Endodermal cell (in vitro differentiated cells): ENCODE measurements around the gene FRMPD4. TPM values are rescaled to one million over a fixed set of nuclear protein-coding genes. Genes with fewer than 3 reads are reported as not detected.

Source experiments
- DNase-seq: peaks from one replicate; pipeline ENCODE4 v3.0.0-alpha.2; 2017
- H3K27ac ChIP-seq: 2 replicates; pipeline ENCODE4 v1.5.1; 2013; ENCODE audit warnings: mild to moderate bottlenecking, low read depth, low read length, moderate library complexity
- H3K27me3 ChIP-seq: 2 replicates; pipeline ENCODE4 v1.6.1; 2013; ENCODE audit warnings: mild to moderate bottlenecking, low read length, moderate library complexity; ENCODE audit not compliant: insufficient read depth, control insufficient read depth, poor library complexity, severe bottlenecking
- H3K36me3 ChIP-seq: 2 replicates; pipeline ENCODE4 v1.7.0; 2013; ENCODE audit warnings: mild to moderate bottlenecking, low read length, moderate library complexity; ENCODE audit not compliant: control insufficient read depth, insufficient read depth
- H3K4me1 ChIP-seq: one replicate; pipeline ENCODE4 v1.7.0; 2013; ENCODE audit warnings: low read length; ENCODE audit not compliant: control insufficient read depth, insufficient read depth
- H3K4me3 ChIP-seq: 2 replicates; pipeline ENCODE4 v1.5.1; 2013; ENCODE audit warnings: mild to moderate bottlenecking, low read length, moderate library complexity
- H3K9ac ChIP-seq: 2 replicates; pipeline ENCODE4 v1.6.1; 2013; ENCODE audit warnings: mild to moderate bottlenecking, low read length, moderate library complexity; ENCODE audit not compliant: poor library complexity, severe bottlenecking; ENCODE audit errors: extremely low read depth
- H3K9me3 ChIP-seq: 2 replicates; pipeline ENCODE4 v1.6.1; 2013; ENCODE audit warnings: mild to moderate bottlenecking, low read length, moderate library complexity; ENCODE audit not compliant: control insufficient read depth
- H3K27ac Mint-ChIP-seq: 2 replicates; pipeline ENCODE4 v1.8.0; 2020; ENCODE audit warnings: mixed read lengths
- H3K27me3 Mint-ChIP-seq: 2 replicates; pipeline ENCODE4 v1.8.0; 2021; ENCODE audit warnings: mild to moderate bottlenecking, mixed read lengths; ENCODE audit not compliant: insufficient read depth
- H3K36me3 Mint-ChIP-seq: 2 replicates; pipeline ENCODE4 v1.8.0; 2020; ENCODE audit warnings: low read depth, mixed read lengths
- H3K4me1 Mint-ChIP-seq: 2 replicates; pipeline ENCODE4 v1.8.0; 2020; ENCODE audit warnings: mixed read lengths
- H3K4me3 Mint-ChIP-seq: 2 replicates; pipeline ENCODE4 v1.8.0; 2020; ENCODE audit warnings: mild to moderate bottlenecking, moderate library complexity, mixed read lengths
- H3K9me3 Mint-ChIP-seq: 2 replicates; pipeline ENCODE4 v1.8.0; 2020; ENCODE audit warnings: mild to moderate bottlenecking, mixed read lengths
- WGBS, 2 experiments: methylation state at CpG; one replicate each; pipeline versions ENCODE4 v1.1.5 to v1.1.7; 2013; ENCODE audit warnings: missing lambda C conversion rate in 2 of 2, mixed read lengths in 1 of 2; ENCODE audit not compliant: insufficient coverage in 1 of 2, insufficient read length in 1 of 2; 5-methylcytosine and 5-hydroxymethylcytosine counted together
- total RNA-seq, 2 donors: library from RNA; stranded (reverse); fragmentation: NEBNext Ultra II Directional in 1 of 2; extraction: Animal tissue kit (Norgen Biotek cat#: 25700) in 1 of 2; gene quantifications; 2 replicates in 1 of 2; 3 replicates in 1 of 2; pipeline ENCODE4 v1.2.1, GENCODE V29; 2021
- TF ChIP-seq, protein P1 (sequence below): fragments of 200-600 bp; sonication (generic); conservative IDR thresholded peaks from 2 replicates; pipeline ENCODE4 v1.5.0; 2021; ENCODE audit warnings: antibody characterized with exemption, mild to moderate bottlenecking

Gene FRMPD4
- total RNA-seq, 2 donors from 2014 or later: 0.09 to 0.81 TPM

DNA sequence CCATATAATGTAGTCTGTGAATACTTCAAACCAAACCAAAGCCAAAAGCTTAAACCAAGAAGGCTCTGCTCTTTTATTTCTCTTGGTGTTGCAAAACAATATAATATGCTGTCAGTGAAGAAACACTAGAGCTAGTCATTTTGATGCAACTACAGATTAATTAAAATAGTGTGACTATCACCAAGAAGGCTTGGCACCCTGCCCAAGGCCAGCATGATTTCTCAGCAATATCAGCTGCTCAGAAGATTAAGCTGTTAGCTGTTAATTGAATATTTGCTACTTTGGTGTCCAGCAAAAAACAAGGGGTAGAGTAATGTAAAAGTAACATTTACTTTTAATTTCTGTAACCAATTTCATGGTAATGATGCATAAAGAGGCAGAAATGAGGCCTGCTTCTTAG, 548.1 kb downstream of the FRMPD4 start:
- DNase-seq: no peak
- no peaks in the 10 kb centered on the region for H3K27me3 ChIP-seq
- H3K27ac Mint-ChIP-seq: no peak overlapping the region
- no peaks in the 10 kb centered on the region for H3K4me1 ChIP-seq
- no peaks in the 10 kb centered on the region for H3K36me3 ChIP-seq
- H3K36me3 Mint-ChIP-seq: no peaks in the 10 kb centered on the region
- TF ChIP-seq, protein P1, sequence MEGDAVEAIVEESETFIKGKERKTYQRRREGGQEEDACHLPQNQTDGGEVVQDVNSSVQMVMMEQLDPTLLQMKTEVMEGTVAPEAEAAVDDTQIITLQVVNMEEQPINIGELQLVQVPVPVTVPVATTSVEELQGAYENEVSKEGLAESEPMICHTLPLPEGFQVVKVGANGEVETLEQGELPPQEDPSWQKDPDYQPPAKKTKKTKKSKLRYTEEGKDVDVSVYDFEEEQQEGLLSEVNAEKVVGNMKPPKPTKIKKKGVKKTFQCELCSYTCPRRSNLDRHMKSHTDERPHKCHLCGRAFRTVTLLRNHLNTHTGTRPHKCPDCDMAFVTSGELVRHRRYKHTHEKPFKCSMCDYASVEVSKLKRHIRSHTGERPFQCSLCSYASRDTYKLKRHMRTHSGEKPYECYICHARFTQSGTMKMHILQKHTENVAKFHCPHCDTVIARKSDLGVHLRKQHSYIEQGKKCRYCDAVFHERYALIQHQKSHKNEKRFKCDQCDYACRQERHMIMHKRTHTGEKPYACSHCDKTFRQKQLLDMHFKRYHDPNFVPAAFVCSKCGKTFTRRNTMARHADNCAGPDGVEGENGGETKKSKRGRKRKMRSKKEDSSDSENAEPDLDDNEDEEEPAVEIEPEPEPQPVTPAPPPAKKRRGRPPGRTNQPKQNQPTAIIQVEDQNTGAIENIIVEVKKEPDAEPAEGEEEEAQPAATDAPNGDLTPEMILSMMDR: no peak
- no peaks in the 10 kb centered on the region for H3K4me1 Mint-ChIP-seq
- peaks cover 41% of the 10 kb centered on the region for H3K9me3 Mint-ChIP-seq
- no peak overlapping the region for H3K4me3 ChIP-seq
- H3K4me3 Mint-ChIP-seq: no peak overlapping the region
- no peaks in the 10 kb centered on the region for H3K27me3 Mint-ChIP-seq
- H3K27ac ChIP-seq: no peak overlapping the region
- H3K9me3 ChIP-seq: no peaks in the 10 kb centered on the region
- no peak overlapping the region for H3K9ac ChIP-seq

DNA sequence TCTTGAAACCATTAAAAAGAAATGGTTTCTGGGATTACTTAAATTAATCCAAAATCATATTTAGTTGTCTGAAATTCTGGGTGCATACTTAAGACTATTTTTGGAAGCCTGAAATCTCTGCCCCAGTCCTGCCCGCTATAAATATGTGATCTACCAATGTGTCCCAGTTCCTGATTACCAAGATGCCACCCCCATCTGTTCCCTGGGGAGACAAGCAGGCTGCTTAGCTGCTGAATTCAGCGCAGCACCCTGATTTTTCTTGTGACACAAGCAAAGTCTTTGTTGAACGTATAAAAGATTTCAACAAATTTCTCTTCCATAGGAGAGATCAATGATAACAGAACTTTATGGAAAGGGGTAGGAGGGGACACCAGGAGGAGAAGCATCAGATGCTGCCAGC, 552.4 kb downstream of the FRMPD4 start:
- no peaks in the 10 kb centered on the region for H3K36me3 Mint-ChIP-seq
- Histone ChIP-seq H3K27me3 (no peaks in the 10 kb centered on the region), H3K9me3 (no peaks in the 10 kb centered on the region), H3K4me1 (no peaks in the 10 kb centered on the region), H3K27ac (no peak overlapping the region), H3K36me3 (no peaks in the 10 kb centered on the region), H3K4me3 (no peak overlapping the region), H3K9ac (no peak overlapping the region)
- H3K9me3 Mint-ChIP-seq: peaks cover 28% of the 10 kb centered on the region
- 95% methylated on average over 3 of the region's 3 CpGs; no CpG with 5 or more reads in 1 of the 2 experiments for WGBS, 2 experiments
- TF ChIP-seq, protein P1: no peak
- H3K27me3 Mint-ChIP-seq: no peaks in the 10 kb centered on the region
- no peak for DNase-seq
- no peak overlapping the region for H3K4me3 Mint-ChIP-seq
- no peak overlapping the region for H3K27ac Mint-ChIP-seq
- no peaks in the 10 kb centered on the region for H3K4me1 Mint-ChIP-seq

DNA sequence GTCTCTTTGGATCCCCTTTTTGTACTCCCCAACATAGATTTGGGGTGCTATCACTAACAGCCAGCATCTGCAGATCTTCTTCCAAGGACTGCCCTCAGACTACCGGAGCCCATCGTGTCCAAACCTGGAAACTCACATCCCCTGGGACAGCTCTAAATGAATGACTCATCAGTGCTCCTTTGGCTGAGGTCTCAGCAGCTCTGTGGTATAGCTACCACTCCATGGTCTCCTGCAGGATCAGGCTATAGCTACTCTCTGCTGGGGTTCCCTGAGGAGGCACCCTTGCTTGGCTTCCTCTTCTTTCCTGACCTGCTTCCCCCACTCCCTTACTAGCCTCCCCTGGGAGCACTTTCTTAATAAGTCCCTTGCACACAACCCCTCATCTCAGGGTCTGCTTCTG, 555.5 kb downstream of the FRMPD4 start:
- DNase-seq: no peak
- Histone ChIP-seq H3K4me3 (no peak overlapping the region), H3K9ac (no peak overlapping the region), H3K36me3 (no peaks in the 10 kb centered on the region), H3K9me3 (no peaks in the 10 kb centered on the region), H3K27ac (no peak overlapping the region), H3K27me3 (no peaks in the 10 kb centered on the region), H3K4me1 (no peaks in the 10 kb centered on the region)
- Mint-ChIP-seq H3K27ac (no peak overlapping the region), H3K4me1 (no peaks in the 10 kb centered on the region), H3K36me3 (no peaks in the 10 kb centered on the region), H3K9me3 (peaks cover 13% of the 10 kb centered on the region), H3K27me3 (no peaks in the 10 kb centered on the region), H3K4me3 (no peak overlapping the region)
- WGBS, 2 experiments: 90% methylated on average over 2 of the region's 2 CpGs
- TF ChIP-seq, protein P1: no peak
